G401.6 (cell line): Measurements from ENCODE around the gene TPCN2.
"Not testable (repeated sequence)": the region's sequence is repeated elsewhere in the genome, so short reads cannot be mapped to it uniquely, and the experiment has no call there.

Experiments used
- FAIRE-seq: peaks from 2 replicates; lab custom pipeline; 2012; peaks lifted over from hg19 to GRCh38; lab: Jason Lieb, UNC

TPCN2 gene

DNA sequence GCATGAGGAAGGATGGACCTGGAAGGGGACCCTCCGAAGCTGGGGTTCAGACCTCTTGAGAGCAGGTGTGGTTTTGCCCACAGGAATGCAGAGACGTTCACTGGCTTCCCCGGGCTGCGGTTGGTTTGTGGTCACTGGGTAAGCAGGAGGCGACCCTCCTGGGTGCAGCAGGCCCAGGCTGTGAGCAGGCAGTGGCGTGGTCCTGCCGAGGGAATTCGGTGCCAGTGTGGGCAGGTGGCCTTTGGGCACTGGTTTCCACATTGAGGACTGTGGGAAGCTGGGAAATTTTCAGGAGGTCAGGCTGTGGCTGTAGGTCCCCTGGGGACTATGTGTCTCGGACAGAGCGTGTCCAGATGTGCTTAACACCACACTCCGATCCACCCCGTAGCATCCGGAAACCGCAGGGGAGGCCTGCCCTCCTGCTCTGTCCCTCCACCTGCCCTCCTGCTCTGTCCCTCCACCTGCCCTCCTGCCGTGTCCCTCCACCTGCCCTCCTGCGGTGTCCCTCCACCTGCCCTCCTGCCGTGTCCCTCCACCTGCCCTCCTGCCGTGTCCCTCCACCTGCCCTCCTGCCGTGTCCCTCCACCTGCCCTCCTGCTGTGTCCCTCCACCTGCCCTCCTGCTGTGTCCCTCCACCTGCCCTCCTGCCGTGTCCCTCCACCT, 27.5 kb downstream of the TPCN2 start:
- FAIRE-seq, result no peak

DNA sequence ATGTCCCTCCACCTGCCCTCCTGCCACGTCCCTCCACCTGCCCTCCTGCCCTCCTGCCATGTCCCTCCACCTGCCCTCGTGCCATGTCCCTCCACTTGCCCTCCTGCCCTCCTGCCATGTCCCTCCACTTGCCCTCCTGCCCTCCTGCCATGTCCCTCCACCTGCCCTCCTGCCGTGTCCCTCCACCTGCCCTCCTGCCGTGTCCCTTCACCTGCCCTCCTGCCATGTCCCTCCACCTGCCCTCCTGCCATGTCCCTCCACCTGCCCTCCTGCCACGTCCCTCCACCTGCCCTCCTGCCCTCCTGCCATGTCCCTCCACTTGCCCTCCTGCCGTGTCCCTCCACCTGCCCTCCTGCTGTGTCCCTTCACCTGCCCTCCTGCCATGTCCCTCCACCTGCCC, 28.2 kb downstream of the TPCN2 start:
- not testable (repeated sequence) for FAIRE-seq

DNA sequence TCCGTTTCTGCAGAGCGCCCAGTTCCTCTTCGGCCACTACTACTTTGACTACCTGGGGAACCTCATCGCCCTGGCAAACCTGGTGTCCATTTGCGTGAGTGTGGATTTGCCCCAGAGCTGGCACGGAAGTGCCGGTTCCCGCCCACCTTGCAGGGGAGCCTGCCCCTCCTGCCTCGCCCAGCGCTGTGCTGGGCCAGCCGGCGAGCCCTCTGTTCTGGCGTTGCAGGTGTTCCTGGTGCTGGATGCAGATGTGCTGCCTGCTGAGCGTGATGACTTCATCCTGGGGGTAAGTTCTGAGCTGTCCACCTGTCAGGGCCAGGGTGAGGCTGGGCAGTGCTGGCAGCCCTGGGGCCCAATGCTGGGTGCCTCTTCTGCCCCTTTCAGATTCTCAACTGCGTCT, 29.8 kb downstream of the TPCN2 start:
- FAIRE-seq, result no peak

DNA sequence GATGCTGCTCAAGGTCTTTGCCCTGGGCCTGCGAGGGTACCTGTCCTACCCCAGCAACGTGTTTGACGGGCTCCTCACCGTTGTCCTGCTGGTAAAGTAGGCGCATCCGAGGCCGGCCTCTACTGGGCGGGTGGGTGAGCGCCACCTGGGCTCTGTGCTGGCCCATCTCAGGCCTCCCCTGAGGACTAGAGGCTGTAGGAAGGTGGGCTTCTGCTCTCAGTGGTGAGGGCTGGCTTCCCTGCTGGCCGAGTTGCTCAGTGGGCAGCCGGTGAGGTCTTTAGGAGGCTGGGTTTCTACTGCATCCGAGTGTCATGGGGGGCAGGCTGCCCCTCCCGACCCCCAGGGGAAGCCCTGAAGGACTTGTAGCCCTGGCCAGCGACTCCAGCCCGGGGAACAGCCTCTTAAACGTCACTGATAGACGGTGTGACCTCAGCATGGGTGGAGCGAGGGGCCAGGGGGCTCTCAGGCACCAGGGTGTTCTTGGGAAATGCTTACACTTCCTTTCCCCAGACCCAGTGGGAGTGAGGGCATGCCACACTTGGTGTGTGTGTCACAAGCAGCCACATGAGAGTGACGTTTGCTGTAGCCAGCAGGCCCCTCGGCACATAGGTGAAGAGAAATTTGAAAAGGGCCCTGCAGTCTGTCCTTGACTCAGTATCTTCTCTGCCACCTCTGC, 30.3 kb downstream of the TPCN2 start:
- FAIRE-seq, result no peak

DNA sequence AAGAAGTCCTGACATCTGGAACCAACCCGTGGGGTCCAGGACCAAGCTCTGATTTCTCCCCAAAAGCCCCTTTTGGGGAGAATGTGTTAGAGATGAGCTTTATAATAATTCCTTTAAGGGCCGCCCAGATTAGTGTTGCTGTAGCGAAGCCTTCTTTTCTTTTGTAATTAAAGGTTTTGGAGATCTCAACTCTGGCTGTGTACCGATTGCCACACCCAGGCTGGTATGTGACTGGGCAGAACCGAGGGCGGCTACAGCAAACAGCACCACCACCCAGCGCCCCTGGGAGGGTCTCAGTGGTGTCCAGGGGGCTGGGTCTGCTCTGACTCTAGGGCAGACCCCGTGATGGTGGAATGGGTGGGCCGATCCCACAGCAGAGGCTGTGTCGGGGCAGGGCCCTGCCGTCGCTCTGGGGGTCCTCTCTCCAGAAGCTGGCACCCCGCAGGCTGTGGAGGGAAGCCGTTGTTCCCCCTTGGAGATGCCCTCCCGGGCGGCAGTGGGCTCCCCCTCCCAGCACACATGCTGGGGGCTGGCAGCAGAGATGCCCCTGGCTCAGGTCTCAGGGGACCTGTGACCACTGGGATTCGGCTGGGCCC, 31.0 kb downstream of the TPCN2 start:
- no peak for FAIRE-seq

DNA sequence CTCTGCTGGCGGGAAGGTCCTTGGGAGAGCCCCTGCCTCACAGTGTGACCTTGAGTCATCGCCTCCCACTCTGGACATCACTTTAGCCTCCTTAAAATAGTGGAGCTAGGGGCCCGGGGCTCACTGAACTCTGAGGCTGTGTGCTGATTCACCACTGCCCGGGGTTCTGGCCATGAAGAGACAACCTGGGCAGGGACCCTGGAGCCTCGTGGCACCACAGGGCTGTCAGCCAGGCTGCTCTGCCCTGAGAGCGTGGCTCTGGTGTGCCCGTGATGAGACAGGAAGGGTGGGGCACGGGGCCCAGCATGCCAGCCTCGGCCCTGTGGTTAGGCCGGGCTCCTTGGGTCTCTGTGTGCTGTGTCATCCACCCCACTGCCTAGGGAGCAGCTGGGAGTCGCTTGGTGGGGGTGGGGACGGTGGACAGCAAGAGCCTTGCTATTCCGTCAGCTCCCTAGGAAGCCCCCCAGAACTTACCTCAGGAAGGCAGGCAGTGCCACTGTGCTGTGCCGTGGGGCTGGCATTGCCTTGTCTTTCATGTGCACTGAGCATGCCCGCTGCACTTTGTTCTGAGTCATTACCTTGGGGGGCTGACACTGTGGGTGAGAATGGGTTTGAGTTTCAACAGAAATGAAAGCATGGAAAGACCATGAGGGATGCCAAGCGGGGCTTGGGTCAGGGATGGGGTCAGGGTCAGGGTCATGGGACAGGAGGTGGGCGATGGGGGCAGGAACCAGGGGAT, 31.7 kb downstream of the TPCN2 start:
- no peak for FAIRE-seq

DNA sequence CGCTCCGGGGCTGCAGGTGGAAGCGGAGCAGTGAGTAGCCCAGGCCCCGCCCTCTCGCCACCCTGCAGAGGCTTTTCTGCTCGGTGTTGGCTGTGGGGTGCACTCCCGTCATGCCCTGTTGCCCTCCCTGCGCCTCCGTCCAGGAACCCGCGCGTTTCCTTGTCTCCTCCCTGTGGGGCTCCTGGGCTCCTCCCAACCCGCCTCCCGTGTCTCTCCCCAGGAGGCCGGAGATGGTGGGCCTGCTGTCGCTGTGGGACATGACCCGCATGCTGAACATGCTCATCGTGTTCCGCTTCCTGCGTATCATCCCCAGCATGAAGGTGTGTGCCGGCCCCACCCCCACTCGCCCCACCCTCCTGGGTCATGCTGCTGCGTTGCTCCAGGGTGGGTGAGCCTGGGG, 32.4 kb downstream of the TPCN2 start:
- FAIRE-seq, result no peak

DNA sequence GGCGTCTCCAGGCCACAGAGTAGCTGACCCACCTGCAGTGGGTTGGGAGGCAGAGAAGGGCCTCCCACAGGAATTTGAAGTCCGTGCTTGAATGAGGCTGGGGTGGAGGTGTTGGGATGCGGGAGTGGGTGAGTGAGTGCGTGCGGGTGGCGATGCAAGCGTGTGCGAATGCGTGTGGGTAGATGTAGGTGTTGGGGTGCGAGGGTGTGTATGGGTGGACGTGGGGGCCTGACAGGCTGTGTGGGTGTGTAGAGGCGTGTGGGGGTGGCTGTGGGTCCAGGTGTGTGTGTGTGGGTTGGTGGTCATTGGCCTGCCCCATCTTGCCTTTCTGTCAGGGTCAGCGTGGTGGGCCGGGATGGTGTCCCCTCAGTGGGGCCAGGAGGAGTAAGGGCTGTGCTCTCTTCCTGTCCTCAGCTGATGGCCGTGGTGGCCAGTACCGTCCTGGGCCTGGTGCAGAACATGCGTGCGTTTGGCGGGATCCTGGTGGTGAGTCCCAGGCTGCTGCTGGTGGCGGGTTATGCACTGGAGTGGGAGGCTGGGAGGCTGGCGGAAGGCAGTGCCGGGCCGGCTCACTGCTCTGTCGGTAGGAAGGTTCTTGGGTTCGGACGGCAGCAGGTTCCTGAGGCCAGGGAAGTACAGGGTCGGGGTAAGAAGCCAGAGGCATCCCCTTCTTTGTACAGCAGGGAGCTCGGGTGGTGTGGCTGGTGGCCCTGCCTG, 35.0 kb downstream of the TPCN2 start:
- FAIRE-seq, result no peak

DNA sequence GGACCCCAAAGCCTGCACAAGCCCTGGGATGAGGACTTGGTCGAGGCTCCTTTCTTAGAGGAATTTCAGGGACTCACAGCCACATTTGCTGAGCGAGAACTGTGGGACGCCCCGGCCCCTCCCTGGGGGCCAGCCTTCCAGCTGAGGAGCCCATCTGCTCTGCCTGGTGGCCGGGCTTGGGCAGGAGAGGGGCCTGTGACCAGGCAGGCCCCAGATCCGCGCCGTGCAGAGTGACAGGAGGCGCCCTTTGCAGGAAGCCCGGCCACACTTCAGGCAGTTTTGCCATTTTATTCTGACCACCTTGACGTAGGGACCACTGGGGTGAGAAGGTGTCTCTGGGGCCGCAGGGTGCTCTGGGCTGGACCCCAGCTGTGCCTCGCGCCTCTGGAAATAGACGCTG, 35.6 kb downstream of the TPCN2 start:
- no peak for FAIRE-seq

DNA sequence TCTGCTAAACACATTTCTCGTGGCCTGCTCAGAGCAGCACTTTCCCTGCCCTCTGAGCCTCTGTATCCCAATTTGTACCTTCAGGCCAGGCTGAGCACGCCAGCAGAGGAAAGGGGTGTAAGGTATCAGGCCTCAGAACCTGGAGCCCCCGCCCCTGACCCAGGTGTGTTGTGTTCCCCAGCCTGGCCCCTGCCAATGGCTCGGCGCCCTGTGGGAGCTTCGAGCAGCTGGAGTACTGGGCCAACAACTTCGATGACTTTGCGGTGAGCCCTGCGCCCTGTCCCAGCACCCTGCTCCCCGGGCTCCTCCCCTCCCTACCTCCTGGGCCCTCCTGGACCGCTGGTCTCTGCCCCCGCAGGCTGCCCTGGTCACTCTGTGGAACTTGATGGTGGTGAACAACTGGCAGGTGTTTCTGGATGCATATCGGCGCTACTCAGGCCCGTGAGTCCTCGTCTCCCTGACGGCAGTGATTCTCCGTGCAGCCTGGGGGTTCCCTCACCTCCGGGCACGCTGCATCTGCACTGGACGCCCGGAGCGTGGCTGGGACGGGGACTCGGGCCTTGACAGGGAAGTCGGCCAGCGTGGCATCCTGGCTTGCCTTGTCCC, 36.9 kb downstream of the TPCN2 start:
- FAIRE-seq, result no peak

DNA sequence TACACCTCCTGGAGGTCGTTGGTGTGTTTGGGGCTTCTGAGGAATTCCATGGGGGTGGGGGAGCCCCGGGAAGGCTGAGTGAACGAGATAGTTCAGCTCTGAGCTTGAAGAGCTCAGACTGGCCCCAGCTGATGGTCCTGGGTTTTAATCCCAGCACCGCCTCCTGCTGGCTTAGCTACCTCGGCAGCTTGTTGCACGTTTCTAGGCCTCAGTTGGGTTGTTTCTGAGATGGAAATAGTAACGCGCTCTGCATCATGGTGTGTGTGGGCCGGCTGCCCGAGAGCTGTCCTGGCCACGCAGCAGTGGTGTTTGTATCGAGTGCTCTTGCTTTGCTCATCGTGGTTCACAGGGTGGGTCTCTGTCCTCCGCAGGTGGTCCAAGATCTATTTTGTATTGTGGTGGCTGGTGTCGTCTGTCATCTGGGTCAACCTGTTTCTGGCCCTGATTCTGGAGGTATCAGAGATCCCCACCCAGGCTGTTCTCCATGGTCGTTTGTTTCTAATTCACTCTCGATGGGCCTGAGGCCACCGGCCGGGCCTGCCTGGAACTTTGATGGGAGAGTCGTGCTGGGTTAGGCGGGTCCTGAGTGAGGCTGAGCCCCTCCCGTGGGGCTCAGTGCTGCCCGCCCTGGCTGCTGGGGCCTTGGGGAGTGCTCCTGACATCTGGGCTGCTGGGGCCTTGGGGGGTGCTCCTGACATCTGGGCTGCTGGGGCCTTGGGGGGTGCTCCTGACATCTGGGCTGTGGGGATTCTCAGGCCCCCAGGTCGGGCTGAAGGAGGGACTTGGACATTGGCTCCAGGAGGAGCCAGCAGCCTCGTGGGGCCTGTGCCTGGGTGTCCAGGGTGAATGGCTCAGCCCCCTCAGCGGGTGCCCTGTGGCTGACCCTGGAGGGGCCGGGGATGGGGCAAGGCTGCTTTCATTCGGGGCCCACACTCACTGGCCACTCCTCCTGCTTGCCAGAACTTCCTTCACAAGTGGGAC, 37.7 kb downstream of the TPCN2 start:
- no peak for FAIRE-seq

DNA sequence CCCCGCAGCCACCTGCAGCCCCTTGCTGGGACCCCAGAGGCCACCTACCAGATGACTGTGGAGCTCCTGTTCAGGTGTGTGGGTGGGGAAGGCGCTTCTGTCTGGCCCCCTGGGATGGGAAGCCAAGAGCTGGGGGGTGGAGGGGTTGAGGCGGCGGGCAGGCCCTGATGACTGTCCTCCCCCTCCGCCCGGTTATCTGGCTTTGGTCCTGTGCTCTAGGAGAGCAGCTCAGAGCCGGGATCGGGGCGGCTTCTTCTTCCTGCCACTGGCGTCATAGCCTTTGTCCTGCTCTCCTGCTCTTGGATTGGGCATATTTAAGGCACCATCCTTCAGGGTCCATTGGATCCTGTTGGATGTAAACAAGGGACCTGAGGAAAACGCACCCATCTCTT, 38.4 kb downstream of the TPCN2 start:
- FAIRE-seq, result no peak

DNA sequence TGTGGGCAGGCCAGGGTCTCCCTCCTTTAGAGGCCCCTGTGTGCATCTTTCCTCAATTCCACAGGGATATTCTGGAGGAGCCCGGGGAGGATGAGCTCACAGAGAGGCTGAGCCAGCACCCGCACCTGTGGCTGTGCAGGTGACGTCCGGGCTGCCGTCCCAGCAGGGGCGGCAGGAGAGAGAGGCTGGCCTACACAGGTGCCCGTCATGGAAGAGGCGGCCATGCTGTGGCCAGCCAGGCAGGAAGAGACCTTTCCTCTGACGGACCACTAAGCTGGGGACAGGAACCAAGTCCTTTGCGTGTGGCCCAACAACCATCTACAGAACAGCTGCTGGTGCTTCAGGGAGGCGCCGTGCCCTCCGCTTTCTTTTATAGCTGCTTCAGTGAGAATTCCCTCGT, 39.1 kb downstream of the TPCN2 start:
- FAIRE-seq, result no peak

DNA sequence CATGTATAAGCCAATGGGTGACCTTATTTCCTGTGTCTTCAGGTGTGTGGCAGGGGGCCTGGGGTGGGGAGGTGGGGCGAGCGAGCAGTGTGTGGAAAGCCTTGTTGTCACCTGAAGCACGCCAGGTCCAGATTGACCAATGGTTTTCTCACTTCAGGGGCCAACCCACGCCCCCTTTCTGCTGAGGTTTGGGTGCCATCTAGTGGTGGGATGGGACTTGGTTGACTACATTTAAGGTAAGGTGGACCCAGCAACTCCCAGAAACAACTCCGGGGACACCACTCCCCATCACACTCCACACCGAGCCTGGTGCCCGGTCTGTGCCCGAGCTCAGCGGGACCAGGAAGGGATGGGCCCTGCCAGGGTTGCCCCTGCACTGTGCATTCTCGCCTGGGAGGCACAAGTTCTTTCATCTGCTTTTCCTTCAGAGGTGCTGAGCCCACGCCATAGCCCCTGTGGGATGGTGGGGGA, 40.0 kb downstream of the TPCN2 start:
- FAIRE-seq, result no peak

DNA sequence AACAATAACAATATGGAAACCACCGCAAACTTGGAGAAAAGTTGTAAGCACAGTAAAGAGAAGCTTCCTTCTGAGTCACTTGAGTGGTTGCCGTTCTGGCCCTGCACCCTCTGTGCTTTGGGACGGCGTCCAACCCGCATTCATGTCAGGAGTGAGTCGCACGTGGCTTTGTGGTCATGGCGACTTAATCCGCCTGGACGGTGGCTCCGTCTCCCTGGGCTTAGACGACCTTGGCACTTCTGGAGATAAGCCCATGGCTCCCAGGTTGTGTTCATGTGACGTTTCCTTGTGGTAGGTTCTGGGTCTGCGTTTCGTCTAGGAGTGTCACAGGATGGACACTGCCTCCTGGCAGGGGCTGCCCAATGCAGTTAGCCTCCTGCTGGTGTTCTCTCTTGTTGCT, 40.5 kb downstream of the TPCN2 start:
- no peak for FAIRE-seq

DNA sequence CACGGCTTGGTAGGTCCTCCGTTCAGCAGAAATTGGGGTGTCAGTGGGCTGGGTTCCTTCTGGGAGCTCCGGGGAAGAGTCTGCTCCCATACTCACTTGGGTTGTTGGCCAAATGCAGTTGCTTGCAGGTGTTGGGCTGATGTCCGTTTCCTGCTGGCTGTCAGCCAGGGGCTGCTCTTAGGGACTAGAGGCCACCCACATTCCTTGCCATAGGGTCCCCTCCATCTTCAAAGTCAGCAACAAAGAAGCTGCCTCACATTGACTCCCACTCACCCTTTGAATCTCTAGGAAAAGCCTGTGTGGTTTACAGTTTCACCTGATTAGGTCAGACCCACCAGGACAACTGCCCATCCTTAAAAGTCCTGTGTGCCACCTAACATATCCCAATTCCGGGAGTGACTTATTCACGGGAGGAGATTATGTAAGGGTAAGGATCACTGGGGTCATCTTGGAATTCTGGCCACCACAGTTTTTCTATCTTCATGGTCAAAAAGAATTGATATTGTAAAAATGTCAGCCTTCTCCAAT, 43.0 kb downstream of the TPCN2 start:
- FAIRE-seq, result no peak

DNA sequence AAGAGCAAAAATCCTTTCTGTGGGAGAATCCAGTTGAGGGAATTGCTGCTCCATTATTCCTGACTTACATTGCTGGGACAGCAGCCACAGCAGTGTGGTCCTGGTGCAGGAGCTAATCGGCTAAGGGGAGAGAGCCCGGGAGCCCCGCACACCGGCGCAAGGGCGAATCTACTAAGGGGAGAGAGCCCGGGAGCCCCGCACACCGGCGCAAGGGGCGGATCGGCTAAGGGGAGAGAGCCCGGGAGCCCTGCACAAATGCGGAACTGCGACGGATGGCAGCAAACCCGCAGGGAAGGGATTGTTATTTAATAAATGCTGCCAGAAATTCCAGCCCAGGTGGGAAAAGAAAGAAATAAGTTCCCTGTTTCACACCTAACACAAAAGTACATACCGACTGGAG, 43.5 kb downstream of the TPCN2 start:
- no peak for FAIRE-seq

DNA sequence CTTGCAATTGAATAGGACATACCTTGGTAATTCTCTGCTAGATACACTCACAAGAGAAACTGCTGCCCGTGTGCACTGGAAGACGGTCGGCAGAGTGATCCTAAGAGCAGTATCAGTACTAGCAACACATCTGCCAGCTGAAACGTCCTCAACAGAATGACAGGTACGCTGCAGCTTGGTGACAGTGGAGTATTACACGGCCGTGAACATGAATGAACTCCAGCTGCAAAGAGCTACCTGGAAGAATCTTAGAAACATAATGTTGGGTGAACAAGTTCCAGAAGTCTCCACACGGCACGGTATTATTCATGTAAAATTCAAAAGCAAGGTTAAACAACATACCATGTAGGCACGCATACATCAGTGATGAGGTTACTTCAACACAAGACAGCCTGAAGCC, 44.4 kb downstream of the TPCN2 start:
- FAIRE-seq, result no peak

DNA sequence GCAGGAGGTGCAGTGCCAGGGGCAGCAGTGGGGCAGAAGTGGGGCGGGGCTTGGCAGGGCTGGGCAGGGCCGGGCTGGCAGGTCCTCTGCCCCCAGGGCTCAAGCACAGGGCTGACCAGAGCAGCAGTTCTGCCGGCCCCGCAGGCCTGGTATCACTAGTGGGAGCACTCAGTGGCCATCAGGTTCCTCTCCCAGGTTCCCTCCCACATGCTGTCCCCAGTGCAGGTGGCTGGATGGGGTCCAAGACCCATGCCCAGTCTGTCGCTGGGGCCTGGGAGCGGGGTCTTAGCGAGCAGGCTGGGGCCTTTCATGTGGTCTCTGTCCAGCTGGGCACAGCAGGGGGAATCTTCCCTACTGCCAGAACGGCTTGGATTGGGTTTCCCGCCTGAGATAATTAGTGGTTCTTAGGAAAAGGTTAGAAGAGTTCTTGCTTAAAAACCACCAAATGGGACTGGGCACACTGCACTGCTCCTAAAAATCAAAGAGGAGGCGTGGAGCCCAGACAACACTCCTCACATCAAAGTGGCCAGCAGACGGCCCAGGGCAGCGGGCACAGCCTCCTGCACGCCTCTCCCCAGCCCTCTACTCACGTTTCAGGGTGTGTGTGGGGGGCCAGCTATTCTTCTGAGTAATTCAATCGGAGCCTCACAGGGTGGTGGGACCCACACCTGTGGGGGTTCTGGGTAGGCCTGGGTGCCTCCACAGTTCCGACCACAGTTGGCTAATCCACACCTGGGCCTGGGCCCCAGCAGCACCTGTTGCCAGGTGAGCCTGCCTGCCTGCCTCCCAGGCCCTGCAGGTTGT, 45.6 kb downstream of the TPCN2 start:
- FAIRE-seq, result no peak

DNA sequence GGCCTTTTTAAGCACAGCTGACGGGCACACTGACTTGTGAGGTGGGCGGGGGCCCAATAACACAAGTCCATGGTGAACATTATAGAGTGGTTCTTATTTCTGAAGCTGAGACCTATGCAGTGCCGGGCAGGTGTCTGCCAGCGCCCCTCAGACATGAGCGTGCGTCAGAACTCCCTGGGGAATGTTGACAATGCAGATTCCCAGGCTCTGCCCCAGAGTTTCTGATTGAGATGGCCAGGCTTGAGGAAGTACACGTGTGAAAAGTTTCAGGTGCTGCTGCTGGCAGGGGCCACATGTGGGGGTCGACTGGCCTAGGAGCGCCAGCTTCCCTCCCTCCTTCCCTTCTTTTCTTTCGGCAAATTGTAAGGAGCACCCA, 46.2 kb downstream of the TPCN2 start:
- FAIRE-seq, result no peak
